ENCODE results near the gene CDC73. TPM values are rescaled to one million over a fixed set of nuclear protein-coding genes. Genes with fewer than 3 reads are reported as not detected.

CDC73 gene
- total RNA-seq, 1 experiment from 2014 or later: 29.9 TPM

DNA sequence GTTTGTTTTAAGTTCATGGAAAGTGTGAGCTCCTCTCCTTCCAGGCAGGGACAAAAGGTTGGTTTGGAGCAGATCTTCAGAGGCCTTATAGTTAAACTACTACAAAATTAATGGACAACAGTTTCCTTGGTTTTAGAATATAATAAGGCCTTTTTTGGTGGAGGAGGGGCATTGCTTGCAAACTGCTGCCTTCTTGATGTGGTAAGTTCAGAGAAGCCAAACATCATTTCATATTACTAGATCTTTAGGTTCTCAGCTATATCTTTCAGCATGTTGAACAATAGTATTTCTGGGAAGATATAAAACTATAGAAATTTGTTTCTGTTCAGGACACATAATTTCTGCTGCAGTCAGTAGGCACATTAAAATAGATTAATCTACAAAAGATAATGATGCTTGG, 162.4 kb downstream of the CDC73 start:
- DNase-seq (ENCODE audit: low read depth): no peak

DNA sequence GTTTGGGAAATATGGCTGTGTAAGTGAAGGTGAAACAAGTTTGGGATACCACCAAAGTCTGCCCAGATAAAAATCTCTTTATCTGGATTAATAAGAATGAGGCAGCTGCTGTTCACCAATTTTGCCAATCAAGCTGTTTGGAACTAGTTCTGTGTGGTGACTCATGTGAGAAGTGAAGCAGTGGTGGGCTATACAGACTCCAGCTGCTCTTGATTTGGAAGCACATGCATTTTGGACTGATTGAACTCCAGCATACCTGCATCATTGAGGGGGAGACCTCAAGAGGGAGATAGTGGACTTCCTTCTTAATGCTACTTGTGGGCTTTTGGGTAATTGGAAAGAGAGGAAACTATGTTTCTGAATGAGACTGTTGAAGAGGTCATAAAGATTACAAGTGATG, 163.8 kb downstream of the CDC73 start:
- peak; percentile 61 for DNase-seq (ENCODE audit: low read depth)

DNA sequence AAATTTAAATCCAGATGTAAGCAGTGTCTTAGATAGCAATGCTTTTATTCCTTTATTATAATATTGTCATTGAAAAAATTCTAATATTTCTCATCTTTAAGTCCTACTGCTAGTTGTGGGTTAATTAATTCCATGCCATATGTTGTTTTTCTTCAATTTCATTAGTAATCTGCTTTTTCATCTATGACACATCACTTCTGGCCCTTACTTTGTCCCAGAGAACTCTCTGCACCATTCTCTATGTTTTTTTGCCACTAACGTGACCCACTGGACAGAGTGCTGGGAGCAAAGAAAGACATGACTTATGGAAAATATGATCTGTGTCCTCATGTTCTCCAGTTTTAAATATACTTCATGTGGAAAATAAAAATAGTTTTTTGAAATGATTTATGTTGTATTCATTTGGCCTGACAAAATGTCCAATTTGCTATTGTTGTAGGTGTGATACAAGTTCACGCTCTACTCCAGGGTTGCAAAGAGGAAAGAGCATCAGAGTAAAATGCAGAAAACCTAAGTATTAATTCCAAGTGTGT, 166.8 kb downstream of the CDC73 start:
- peak; percentile 58 for DNase-seq (ENCODE audit: low read depth)

DNA sequence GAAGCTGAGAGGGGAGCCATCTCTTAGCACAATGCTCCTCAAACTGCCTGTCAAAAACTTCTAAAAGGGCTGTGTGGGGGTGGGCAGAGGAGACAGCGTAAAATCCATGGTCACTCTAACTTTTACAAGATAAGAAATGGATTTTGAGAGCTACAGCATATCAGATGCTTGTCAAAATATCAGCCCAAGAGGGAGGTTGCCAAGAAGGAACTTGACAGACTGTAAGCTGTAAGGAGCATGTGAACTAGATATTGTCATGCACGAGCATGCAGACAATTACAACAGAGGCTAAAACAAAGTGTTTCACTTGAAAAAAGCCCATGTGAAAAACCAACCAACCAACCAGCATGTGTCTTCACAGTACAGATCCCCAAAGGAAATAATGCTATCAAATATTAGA, 171.9 kb downstream of the CDC73 start:
- no peak for DNase-seq (ENCODE audit: low read depth)

- no peak for DNase-seq (ENCODE audit: low read depth)
Observed at GRCh38 chr1:193299038-193299437, 177.2 kb downstream of the CDC73 start.

- DNase-seq (ENCODE audit: low read depth): no peak
Observed at GRCh38 chr1:193301746-193302145, 179.9 kb downstream of the CDC73 start.

- no peak for DNase-seq (ENCODE audit: low read depth)
Observed at GRCh38 chr1:193303849-193304248, 182.0 kb downstream of the CDC73 start.

Other genes with a start within 250 kb of the CDC73 start
- 30.2 and 40.3 TPM in 2 replicates for gene UCHL5, start 62.7 kb upstream of the CDC73 start, total RNA-seq (2014; rRNA removed)
- 96.5 and 97.0 TPM in 2 replicates for gene RO60, start 62.4 kb upstream of the CDC73 start, total RNA-seq (2014; rRNA removed)
- gene GLRX2, start 16.6 kb upstream of the CDC73 start, total RNA-seq (2014; rRNA removed): 24.4 and 26.5 TPM in 2 replicates
- 2.5 and 5.7 TPM in 2 replicates for gene B3GALT2, start 64.6 kb downstream of the CDC73 start, total RNA-seq (2014; rRNA removed)